HG03103 (cell line): Measurements from ENCODE around the gene UBC.
"Not testable (repeated sequence)": the region's sequence is repeated elsewhere in the genome, so short reads cannot be mapped to it uniquely, and the experiment has no call there.

ENCODE experiments used
- ATAC-seq: cut with Tn5 transposase; IDR thresholded peaks from one replicate; pipeline ENCODE4 v1.9.1; 2021; ENCODE audit warnings: low read depth; ENCODE audit not compliant: unreplicated experiment

UBC gene

DNA sequence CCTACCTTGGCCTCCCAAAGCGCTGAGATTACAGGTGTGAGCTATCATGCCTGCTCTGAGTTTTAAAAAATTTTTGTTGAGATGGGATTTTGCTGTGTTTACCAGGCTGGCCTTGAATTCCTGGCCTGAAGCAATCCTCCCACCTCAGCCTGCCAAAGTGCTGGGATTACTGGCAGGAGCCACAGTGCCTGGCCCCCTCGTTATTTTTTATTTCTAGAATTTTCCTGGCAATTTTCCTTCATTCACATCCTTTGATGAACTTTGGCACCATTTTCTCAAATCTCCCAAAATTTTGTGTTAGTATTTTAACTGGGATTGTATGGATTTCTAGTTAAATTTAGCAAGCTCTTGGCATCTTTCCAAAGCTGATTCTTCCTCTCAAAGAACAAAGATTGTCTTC lies 26.2 kb downstream of the UBC start:
- ATAC-seq: no peak

DNA sequence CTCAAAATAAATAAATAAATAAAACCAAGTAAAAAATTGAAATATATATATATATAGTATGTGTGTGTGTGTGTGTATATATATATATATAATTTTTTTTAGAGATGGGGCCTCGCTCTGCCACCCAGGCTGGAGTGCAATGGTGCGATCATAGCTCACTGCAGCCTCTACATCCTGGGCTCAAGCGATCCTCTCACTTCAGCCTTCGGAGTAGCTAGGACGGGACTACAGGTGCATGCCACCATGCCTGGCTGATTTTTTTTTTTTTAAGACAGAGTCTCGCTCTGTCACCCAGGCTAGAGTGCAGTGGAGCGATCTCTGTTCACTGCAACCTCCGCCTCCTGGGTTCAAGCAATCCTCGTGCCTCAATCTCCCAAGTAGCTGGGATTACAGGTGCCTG lies 26.7 kb downstream of the UBC start:
- ATAC-seq: not testable (repeated sequence)

- peak; percentile 80 for ATAC-seq
These were observed 29.6 kb downstream of the UBC start for GRCh38 chr12:124884587-124885438.

DNA sequence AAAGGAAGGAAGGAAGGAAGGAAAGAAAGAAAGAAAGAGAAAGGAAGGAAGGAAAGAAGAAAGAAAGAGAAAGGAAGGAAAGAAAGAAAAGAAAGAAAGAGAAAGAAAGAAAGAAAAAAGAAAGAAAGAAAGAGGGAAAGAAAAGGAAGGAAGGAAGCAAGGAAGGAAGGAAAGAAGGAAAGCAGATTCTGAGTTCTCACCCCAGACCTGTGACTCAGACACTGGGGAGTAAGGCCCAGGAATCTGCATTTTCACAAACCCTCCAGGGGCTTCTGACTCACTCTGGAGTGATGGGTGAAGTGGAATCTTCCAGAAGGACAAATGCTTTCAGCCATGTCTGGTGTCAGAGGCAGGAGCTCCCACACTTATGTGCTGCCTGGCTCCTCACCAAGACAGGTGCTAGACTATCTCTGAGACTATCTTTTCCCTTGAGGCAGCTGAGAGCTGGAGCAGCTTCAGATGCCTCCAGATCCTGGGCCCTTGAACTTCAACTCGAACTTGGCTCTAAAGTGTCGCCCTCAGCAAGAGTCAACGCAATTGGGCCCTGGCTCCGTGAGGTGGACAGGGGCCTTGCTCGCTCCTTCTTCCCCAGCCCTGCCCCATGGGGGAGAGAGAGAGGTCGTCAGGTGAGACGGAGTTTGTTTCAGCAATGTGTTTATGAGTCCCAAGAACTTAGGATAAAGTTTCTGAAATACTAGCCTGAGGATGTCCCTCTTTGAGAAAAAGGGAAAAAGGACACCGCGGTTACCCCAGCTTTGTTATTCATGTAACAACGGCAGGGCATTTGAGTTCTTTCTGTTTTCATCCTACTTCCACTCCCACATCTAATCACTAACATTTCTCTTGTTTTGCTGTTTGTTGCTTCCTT lies 31.0 kb downstream of the UBC start:
- no peak for ATAC-seq

GRCh38 chr12:124881123-124881522 lies 33.3 kb downstream of the UBC start:
- no peak for ATAC-seq

DNA sequence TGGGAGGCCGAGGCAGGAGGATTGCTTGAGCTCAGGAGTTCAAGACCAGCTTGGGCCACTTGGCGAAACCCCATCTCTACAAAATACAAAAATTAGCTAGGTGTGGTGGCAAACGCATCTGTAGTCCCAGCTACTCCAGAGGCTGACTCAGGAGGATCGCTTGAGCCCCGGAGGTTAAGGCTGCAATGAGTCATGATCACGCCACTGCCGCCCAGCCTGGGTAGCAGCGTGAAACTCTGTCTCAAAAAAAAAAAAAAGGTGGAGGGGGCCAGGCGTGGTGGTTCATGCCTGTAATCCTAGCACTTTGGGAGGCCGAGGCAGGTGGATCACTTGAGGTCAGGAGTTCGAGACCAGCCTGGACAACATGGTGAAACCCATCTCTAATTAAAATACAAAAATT lies 34.1 kb downstream of the UBC start:
- ATAC-seq: not testable (repeated sequence)

DNA sequence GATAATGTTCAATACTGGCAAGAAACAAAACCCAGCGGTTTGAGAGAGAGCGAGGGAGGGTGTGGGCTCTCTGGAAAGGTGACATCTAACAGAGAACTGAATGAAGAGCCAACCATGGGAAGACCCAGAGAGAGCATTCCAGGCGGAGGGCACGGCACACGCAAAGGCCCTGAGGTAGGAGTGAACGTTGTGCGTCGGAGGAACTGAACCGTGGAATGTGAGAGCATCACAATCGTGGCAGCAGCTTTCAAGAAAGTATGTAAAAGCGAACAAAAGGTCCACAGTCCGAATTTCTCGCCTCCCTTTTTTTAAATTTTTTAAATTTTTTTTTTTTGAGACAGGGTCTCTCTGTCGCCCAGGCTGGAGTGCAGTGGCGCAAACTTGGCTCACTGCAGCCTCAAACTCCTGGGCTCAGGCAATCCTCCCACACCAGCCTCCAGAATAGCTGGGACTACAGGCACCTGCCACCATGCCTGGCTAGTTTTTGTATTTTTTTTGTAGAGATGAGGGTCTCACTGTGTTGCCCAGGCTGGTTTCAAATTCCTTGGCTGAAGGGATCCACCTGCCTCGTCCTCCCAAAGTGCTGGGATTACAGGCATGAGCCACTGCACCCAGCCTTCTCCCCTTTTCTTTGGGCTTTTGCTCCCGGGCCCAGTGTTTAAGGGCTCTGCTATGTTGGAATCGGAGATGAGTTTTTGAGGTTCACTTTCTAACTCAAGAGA lies 35.5 kb downstream of the UBC start:
- ATAC-seq: no peak

DNA sequence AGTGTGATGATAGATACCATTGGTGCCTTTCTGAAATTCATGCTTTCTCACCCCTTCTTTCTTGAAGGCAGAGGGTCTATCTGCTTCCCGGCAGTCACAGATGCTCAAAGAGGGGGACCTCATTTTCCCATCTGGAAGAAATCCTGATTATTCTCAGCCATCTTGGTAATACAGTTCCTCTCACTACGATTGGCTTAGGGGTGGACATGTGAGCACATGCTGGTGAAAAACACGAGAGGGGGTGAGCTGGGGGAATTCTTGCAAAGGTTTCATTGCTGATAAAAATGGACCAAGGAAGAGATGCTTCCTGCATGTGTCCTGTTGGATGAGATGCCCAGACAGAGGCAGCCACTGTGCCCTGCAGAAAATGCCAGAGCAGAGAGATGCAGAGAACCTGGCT lies 37.0 kb downstream of the UBC start:
- no peak for ATAC-seq

DNA sequence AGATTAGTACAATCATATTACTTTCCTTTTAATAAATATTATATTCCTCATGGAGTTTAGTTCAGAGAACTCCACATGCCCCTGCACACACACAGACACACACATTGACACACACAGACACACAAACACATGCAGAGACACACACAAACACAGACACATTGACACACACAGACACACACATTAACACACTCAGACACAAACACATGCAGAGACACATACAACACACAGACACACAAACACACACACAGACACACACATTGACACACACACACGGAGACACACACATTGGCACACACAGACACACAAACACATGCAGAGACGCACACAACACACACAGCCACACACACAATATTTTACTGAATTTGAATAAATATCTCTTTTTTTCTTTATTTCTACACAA lies 38.3 kb downstream of the UBC start:
- no peak for ATAC-seq

DNA sequence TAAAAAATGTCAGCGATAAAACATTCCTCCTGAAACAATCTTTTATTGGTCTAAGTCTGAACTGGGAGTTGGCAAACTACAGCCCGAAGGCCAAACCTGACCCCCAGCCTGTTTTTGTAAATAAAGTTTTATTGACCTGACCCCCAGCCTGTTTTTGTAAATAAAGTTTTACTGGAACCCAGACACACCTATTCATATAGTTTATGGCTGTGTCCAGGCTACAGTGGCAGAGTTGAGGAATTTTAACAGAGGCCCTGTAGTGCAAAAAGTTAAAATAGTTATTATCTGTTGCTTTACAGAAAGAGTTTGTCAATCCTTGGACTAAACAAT lies 38.7 kb downstream of the UBC start:
- no peak for ATAC-seq

DNA sequence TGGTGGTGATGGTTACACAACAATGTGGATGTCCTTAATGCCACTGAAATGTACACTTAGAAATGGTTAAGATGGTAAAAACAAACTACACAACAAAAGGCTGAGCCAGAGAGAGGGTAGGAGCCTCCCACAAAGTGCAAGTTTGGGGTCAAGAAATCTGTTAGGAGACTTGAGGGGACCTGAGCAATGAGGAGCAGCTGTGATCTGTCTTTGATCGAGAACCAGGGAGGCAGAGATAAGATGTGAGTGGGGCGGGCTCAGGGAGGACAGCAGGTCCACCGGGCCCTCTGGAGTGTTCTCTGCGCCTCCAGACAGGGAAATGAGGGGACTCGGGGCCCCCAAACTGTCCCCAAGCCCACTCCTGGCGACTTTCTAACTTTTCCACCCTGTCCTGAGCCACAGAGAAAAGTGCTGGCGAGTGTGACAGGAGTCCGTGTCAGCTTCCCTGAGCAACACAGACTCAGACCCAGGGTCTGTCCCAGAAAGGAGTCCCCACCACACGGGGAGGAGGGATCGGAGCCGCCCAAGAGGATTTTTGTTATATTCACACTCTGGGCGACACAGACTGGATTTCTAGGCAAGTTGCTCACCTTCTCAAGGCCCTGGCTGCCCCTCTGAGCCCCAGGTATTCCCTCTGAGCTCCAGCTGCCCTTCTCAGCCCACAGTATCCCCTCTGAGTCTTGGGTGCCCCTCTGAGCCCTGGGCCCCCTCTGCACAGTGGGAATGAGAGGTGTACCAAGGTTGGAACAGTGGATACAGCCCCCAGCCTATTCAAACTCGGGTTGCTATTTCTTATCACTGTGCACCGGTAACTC lies 39.3 kb downstream of the UBC start:
- no peak for ATAC-seq

DNA sequence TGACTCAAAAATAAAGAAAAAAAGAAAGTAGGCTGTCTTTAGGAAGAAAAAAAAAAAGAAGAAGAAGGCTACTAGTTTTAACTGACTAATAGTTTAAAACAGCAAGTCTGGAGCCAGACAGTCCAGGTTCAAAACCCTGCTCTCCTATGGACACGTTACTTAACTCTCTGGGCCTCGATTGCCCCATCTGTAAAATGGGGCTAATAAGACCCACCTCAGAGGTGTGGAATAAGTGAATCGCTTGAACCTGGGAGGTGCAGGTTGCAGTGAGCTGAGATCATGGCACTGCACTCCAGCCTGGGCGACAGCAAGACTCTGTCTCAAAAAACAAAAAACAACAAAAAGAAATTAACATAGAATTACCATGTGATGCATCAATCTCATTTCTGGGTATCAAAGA lies 40.3 kb downstream of the UBC start:
- ATAC-seq: no peak

GRCh38 chr12:124872068-124872719 lies 42.3 kb downstream of the UBC start:
- no peak for ATAC-seq

GRCh38 chr12:124871297-124871696 lies 43.2 kb downstream of the UBC start:
- ATAC-seq: no peak

- no peak for ATAC-seq
These were observed 43.9 kb downstream of the UBC start for GRCh38 chr12:124870515-124870914.

DNA sequence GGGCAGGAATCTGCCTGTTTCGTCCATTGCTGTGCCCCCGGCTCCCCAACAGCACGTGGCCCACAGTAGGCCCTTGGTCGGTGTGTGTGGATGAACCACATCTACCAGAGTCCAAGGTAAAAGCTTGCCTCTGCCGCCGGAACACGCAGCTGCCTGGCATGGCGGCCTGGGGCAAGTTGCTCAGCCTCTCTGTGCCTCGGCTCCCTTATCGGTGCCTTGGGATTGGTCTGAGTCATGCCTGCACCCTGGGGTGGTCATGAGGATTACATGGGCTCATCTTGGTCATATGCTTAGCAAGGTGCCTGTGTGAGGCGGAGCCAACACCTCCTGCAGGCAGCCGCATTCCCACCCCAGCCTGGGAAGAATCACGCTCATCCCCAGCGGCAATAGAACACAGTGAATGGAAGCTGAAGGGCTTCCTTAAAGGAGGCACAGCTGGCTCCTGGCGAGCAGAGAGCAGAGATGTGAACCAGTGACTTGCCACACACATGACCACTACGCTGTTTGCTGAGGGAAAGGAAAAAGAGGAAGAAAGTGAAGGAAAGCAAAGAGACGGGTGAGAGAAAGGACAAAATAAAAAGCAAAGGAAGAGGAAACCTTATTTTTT lies 45.3 kb downstream of the UBC start:
- ATAC-seq: no peak

- no peak for ATAC-seq
These were observed 46.0 kb downstream of the UBC start for GRCh38 chr12:124868252-124869058.

DNA sequence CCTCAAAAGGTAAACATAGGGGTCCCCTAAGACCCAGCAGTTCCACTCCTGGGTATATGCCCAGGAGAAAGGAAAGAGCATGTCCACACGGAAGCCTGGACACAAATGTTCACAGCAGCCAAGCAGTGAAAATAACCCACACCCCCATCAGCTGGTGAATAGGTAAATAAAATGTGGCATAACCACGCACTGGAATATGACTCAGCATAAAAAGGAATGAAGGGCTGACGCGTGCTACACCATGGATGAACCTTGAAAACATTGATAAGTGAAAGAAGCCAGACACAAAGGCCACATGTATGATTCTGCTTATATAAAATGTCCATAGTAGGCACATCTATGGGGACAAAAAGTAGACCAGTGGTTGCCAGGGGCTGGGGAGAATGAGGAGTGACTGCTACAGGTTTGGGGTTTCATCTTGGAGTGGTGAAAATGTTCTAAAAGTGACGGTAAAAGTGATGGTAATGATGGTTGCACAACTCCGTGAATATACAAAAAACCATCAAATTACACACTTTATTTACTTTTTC lies 47.0 kb downstream of the UBC start:
- no peak for ATAC-seq
